HG03342 (cell line): ENCODE data around the gene RPH3AL.

Experiments used
- ATAC-seq: cut with Tn5 transposase; IDR thresholded peaks from one replicate; pipeline ENCODE4 v1.9.1; 2021; ENCODE audit warnings: mild to moderate bottlenecking, moderate library complexity; ENCODE audit not compliant: unreplicated experiment

RPH3AL gene

DNA sequence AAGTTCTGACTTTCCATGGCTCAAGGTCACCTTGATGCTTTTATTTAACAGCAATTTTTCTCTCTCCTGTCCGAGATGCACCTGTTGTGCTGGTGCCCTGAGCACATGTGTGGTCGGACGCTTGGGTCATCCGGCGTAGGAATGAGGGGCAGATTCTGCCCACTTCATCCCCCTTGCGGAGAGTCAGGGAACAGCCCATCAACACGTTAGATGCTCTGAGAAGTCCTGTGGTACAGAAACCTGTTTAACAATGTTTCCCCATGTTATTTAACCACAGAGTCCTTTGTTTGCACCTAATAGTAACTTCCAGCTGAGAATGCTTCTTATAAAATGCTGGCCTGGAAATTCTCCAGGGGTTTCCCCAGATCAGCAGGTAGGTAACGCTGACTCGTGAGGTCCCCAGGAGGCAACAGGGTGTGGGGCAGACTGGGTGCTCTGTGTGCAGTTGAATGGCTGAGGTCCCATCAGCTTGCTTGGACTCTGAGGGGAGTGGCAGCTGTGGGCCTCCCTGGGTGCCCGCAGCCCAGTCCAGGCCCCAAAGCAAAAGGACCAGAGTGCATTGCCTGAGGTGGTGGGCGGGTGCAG, 189.0 kb downstream of the RPH3AL start:
- ATAC-seq: no peak

DNA sequence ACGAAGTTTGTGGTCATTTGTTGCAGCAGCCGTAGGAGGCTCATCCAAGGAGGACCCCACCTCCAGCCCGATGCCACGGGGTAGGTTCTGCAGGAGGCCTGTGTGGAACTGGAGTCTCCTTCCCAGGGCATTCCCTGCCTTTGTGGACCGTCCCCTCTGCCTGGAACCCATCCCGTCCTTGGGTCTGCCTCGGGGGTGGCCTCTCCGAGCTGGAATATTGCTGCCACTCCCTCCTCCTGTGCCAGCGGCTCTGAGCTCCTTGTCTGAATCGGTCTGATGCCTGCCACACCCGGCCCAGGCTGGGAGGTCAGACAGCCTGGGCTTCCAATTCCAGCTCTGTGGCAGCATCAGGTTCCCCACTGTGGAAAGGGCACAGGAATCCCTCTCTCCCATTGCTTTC, 189.9 kb downstream of the RPH3AL start:
- ATAC-seq: no peak
